Astrocyte of the spinal cord (primary cell): Measurements from ENCODE around the gene RDX.
A peak's percentile ranks its signal among the peaks of the same experiment; 100 is the strongest.

ENCODE experiments used
- DNase-seq: peaks from one replicate; pipeline ENCODE4 v3.0.0; 2011; ENCODE audit warnings: low read depth, low spot score
- H3K4me3 ChIP-seq: 2 replicates; pipeline ENCODE4 v1.5.1; 2011; ENCODE audit warnings: low read depth, mild to moderate bottlenecking, low read length, moderate library complexity
- in situ Hi-C: cut with HindIII; loops from 2 replicates; pipeline ENCODE4 v1.10.0; 2017; ENCODE audit warnings: low sequenced_read_pairs
- TF ChIP-seq, protein P1 (sequence below): IDR thresholded peaks from 2 replicates; pipeline ENCODE4 v1.5.1; 2012; ENCODE audit warnings: low read depth, mild to moderate bottlenecking, low read length, inconsistent platforms

The RDX gene

GRCh38 chr11:110279881-110280280 lies 16.5 kb downstream of the RDX start:
- in situ Hi-C loops, result no loop called here
- TF ChIP-seq, protein P1, sequence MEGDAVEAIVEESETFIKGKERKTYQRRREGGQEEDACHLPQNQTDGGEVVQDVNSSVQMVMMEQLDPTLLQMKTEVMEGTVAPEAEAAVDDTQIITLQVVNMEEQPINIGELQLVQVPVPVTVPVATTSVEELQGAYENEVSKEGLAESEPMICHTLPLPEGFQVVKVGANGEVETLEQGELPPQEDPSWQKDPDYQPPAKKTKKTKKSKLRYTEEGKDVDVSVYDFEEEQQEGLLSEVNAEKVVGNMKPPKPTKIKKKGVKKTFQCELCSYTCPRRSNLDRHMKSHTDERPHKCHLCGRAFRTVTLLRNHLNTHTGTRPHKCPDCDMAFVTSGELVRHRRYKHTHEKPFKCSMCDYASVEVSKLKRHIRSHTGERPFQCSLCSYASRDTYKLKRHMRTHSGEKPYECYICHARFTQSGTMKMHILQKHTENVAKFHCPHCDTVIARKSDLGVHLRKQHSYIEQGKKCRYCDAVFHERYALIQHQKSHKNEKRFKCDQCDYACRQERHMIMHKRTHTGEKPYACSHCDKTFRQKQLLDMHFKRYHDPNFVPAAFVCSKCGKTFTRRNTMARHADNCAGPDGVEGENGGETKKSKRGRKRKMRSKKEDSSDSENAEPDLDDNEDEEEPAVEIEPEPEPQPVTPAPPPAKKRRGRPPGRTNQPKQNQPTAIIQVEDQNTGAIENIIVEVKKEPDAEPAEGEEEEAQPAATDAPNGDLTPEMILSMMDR, result no peak
- no peak for DNase-seq
- H3K4me3 ChIP-seq, result no peak overlapping the region

GRCh38 chr11:110272919-110273318 lies 23.5 kb downstream of the RDX start:
- no peak for DNase-seq
- TF ChIP-seq, protein P1, result no peak
- in situ Hi-C loops, result no loop called here
- no peak overlapping the region for H3K4me3 ChIP-seq

- H3K4me3 ChIP-seq, result no peak overlapping the region
- DNase-seq, result no peak
- TF ChIP-seq, protein P1, result no peak
- in situ Hi-C loops, result no loop called here
These were observed 26.4 kb downstream of the RDX start for GRCh38 chr11:110269996-110270395.

- no peak for DNase-seq
- no peak overlapping the region for H3K4me3 ChIP-seq
- TF ChIP-seq, protein P1, result no peak
- in situ Hi-C loops, result no loop called here
These were observed 28.0 kb downstream of the RDX start for GRCh38 chr11:110268441-110268840.

DNA sequence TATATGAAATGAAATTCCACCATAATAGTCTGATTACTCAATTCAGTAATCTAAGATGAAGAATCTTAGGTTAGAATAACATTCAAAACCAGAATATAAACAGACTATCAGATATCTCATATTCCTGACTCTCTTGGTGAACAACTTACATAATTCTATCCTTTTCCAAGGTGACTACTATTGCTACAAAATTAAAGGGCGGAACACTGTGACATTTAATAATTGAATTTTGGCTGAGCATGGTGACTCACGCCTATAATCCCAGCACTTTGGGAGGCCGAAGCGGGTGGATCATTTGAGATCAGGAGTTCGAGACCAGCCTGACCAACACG lies 34.4 kb downstream of the RDX start:
- in situ Hi-C loops, result no loop called here
- no peak overlapping the region for H3K4me3 ChIP-seq
- TF ChIP-seq, protein P1, result no peak
- DNase-seq, result no peak

- TF ChIP-seq, protein P1, result no peak
- no peak overlapping the region for H3K4me3 ChIP-seq
- DNase-seq, result peak; percentile 15
- in situ Hi-C loops, result no loop called here
These were observed 35.0 kb downstream of the RDX start for GRCh38 chr11:110261195-110262071.
